HG02852 (cell line): ENCODE results near the gene MEMO1.
"Not testable (repeated sequence)": the region's sequence is repeated elsewhere in the genome, so short reads cannot be mapped to it uniquely, and the experiment has no call there.

Experiments
- ATAC-seq: cut with Tn5 transposase; IDR thresholded peaks from one replicate; pipeline ENCODE4 v1.9.1; 2021; ENCODE audit warnings: mild to moderate bottlenecking, moderate library complexity; ENCODE audit not compliant: unreplicated experiment

The MEMO1 gene

GRCh38 chr2:31998731-31999383 lies 12.0 kb downstream of the MEMO1 start:
- no peak for ATAC-seq

GRCh38 chr2:31997653-31998052 lies 13.2 kb downstream of the MEMO1 start:
- no peak for ATAC-seq

GRCh38 chr2:31996571-31997150 lies 14.1 kb downstream of the MEMO1 start:
- no peak for ATAC-seq

DNA sequence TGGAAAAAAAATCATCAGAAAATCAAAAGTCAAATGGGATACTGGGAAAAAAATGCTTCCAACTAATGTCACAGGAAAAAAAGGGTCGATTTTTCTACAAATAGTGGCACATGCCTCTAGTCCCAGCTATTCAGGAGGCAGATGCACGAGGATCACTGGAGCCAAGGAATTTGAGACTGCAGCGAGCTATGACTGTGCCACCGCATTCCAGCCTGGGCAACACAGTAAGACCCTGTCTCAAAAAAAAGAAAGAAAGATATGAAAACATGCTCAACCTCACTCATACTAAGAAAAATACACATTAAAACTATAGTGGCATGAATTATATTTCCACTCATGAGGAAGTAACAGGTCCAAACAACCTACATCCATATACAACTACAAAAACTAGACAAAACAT lies 17.9 kb downstream of the MEMO1 start:
- no peak for ATAC-seq

DNA sequence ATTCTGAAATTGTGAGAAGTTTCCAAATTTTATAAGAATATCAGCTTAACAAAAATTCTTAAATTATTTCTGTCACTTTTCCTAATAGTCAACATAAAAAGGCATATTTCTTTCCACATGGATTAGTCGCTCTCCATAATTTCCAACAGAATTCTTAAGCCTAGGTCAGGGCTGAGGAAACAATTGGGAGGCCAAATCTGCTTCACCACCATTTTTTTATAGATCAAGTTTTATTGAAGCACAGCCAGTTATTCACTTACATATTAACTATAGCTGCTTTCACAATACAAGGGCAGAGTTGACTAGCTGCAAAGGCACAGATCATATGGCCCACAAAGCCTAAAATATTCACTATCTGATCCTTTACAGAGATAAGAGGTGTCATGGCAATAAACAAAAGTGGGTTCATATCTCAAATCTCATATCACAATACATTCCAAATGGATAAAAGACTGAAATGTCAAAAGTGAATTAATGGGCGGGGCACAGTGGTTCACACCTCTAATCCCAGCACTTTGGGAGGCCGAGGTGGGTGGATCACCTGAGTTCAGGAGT lies 18.7 kb downstream of the MEMO1 start:
- no peak for ATAC-seq

- no peak for ATAC-seq
Measured at GRCh38 chr2:31989946-31990345, 20.9 kb downstream of the MEMO1 start.

DNA sequence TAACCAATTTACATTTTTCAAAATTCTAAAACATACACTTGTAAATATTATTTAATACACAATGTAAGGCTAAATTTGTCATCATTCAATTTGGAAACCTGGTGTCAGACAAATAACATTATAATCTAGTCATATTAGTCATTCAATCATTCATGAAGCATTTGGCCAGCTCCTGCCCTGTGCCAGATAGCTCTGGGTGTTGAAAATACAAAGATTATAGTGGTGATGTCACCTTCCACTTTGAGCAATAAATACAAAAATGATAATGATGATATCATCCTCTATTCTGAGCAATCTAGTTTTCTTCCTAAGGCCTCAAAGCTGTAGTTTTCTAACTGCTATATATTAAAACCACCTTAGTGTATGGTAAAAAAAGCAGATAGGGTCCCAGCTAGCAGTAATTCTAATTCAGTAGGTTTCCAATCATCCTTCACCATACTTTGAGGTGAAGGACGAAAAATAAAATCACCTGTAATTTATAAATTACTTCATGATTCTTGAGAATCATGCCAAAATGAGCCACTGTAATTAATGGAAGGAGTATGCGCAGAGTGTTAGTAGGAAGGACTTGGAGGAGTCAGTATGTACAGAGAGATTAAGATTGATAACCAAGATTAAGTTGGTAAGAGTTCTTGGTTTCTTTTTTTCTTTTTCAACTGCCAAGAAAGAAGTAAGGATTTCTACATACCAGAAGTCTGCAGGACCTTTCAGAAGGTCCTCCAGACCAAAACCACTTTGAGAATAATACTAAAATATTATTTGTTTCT lies 23.2 kb downstream of the MEMO1 start:
- no peak for ATAC-seq

DNA sequence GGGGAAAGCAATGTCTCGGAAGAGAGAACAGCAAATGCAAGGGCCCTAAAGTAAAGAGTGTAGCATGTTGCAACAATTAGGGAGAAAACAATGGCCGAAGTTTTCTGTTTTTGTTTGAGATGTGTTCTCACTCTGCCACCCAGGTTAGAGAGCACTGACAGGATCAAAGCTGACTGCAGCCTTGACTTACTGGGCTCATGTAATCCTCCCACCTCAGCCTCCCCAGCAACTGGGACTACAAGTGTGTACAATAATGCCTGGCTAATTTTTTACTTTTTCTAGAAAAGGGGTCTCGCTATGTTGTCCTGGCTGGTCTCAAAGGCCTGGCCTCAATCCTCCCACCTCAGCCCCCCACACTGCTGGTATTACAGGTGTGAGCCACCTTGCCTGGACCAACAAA lies 23.9 kb downstream of the MEMO1 start:
- ATAC-seq, result no peak

DNA sequence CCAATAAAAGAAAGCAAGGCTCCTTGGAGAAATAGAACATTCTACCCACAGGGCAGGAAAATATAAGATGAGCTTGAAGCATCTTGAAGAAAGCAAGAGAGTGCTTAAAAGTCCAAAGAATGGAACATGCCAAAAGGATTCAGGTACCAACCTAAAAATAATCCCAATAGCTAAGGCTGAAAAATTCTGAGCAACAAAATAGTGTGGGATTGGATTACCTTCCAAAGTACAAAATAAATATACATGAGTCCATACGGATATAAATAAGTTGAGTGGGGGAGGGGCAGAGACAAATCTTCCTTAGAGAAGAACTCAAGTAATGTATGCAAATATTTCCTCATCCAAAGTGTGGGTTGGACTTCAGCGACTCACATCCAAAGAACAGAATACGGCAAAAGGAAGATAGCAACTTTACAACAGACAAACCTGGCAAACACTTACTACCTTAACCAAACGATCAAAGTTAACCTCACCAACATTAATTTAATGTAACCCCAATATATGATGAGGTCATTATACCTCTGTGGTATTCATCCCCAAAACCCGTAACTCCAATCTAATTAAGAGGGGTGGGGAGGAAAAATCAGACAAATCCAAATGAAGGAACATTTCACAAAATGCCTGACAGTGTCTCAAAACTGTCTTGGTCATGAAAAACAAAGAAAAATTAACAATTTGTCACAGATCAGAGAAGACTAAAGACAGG lies 26.9 kb downstream of the MEMO1 start:
- no peak for ATAC-seq

DNA sequence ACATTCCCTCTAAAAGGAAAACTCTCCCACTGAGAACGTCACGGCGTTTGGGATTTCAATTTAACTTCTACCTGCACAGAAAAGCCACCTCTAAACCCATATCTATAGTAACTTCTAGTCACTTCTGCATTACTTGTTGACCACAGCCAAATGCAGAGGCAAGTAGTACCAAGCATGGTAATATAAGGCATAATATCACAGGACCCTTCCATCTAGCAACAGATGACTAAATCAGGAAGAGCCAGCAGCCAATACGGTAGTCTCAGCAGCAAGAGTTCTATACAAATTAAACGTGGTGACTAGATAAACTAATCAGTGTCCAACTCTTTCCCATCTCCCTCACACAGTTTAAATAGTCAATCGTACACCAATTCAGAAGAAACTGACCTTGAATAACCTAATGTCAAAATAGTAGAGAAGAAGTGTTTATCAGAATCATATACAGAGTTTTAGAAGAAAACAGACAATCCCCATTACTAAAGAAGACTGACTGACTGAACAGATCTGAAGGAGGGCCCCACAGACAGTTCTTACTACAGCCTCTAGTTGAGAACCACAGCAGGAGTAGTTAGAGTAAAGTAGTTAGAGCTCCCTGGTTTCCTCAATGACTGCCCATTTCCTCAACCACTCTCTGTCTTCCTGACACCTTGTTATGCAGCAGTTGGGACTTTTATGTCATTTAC lies 30.0 kb downstream of the MEMO1 start:
- peak; percentile 99 for ATAC-seq

GRCh38 chr2:31979956-31980355 lies 30.9 kb downstream of the MEMO1 start:
- ATAC-seq, result no peak

DNA sequence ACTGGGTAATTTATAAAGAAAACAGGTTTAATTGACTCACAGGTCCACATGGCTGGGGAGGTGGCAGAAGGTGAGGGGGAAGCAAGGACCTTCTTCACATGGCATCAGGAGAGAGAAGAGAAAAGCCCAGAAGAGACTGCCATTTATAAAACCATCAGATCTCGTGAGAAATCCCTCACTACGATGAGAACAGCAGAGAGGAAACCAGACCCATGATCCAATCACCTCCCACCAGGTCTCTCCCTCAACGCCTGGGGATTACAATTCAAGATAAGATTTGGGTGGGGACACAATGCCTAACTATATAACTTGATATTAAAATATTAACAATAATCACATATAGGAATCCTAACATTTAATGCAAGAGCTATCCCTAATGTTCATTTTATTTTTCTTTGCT lies 31.8 kb downstream of the MEMO1 start:
- ATAC-seq, result no peak

DNA sequence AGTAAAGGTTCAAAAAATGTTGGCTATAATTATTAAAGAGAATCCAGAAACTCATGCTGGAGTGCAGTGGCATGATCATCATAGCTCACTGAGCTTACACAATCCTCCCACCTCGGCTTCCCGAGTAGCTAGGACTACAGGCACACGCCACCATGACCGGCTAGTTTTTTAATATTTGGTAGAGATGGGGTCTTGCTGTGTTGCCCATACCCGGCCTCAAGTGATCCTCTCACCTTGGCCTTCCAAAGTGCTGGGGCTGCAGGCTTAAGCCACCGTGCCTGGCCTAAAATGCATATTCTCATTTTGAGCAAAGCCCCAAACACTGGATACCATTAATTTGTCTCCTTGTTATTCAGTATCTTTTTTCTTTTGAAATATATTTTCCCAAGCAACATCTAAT lies 32.4 kb downstream of the MEMO1 start:
- no peak for ATAC-seq

- no peak for ATAC-seq
Measured at GRCh38 chr2:31973665-31974064, 37.1 kb downstream of the MEMO1 start.

DNA sequence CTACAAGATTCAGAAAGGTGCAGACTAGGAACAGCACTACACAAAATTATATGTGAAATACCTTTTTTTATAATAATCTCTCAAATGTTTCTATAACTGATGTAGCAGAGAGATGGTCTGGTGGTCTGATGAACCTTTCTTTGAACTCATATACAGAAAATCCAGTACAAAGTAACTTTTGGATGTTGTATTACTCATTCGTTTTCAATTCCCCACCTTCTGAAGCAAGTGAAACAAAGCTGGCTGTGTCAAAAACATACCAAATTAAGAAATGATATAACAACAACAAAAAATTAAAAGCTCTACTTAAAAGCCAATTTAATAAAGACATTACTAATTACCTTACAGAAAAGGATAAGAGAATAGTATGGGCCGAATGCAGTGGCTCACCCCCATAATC lies 38.7 kb downstream of the MEMO1 start:
- ATAC-seq, result no peak

GRCh38 chr2:31969178-31969577 lies 41.6 kb downstream of the MEMO1 start:
- ATAC-seq, result no peak

DNA sequence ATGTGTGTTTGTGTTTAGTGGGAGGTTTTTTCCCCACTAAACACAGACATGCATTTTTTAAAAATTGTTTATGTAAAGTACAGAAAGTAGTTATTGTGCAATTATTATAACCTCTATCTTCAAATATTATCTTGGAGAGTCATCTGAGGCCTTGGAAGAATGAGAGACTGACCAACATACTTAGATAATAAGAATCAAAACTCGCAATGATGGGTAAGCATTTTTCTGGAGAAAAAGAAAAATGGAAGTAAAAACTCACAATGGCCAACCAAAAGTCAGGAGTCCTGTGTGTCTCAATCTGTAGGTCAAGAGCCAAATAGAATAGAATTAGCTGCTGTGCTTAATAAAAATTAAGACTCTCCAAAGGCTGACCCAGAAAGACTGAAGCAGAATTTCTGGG lies 43.0 kb downstream of the MEMO1 start:
- ATAC-seq, result no peak

GRCh38 chr2:31966402-31966801 lies 44.4 kb downstream of the MEMO1 start:
- not testable (repeated sequence) for ATAC-seq

- no peak for ATAC-seq
Measured at GRCh38 chr2:31965094-31965493, 45.7 kb downstream of the MEMO1 start.

DNA sequence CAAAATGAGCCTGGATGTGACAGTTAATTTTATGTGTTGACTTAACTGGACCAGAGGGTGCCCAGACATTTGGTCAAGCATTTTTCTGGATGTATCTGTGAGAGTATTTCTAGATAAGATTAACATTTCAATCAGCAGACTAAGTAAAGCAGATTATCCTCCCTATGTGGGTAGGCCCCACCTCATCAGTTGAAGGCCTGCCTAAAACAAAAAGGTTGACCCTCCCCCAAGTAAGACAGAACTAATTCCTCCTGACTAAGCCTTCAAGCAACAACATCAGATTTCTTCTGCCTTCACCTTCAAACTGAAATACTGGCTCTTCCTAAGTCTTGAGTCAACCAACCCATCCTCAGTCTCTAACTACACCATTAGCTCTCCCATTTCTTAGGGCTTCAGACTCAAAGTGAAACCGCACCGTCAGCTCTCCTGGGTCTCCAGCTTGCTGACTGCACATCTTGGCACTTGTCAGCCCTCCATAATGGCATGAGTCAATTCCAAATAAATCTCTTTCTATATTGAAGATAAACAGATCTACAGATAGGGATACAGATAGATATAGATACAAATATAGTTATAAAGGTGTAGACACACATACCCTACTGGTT lies 47.9 kb downstream of the MEMO1 start:
- ATAC-seq, result no peak
